ENCODE data around the gene AKAP11. TPM values are rescaled to one million over a fixed set of nuclear protein-coding genes. Genes with fewer than 3 reads are reported as not detected.

Gene AKAP11
- total RNA-seq, 2 experiments from 2014 or later: 32.5 to 34.0 TPM

Other genes with a start within 250 kb of the AKAP11 start
- gene DGKH, start 223.5 kb upstream of the AKAP11 start, total RNA-seq: 10 to 100 TPM; 20.4 to 21.1 TPM

All from activated CD4-positive, alpha-beta memory T cell treated with anti-CD3 and anti-CD28 coated beads, Interleukin-2, amount 10 ng/mL, durations not matched to agents 7 days and 5 days (primary cell).